NB4 (cell line): ENCODE data around the gene PDILT.

Experiments used
- DNase-seq: peaks from one replicate; pipeline ENCODE4 v3.0.0; 2010; ENCODE audit warnings: low read depth
- H3K4me3 ChIP-seq: one replicate; pipeline ENCODE4 v1.5.1; 2011; ENCODE audit warnings: mild to moderate bottlenecking, low read depth, low read length, moderate library complexity
- CTCF ChIP-seq: IDR thresholded peaks from one replicate; pipeline ENCODE4 v1.5.1; 2012; ENCODE audit warnings: low read depth, low read length
- MYC ChIP-seq: IDR thresholded peaks from 2 replicates; pipeline ENCODE4 v1.6.1; 2011; ENCODE audit warnings: low read depth, low read length
- POLR2A ChIP-seq: IDR thresholded peaks from 2 replicates; pipeline ENCODE4 v1.6.1; 2011; ENCODE audit warnings: mild to moderate bottlenecking; ENCODE audit not compliant: insufficient read length; ENCODE audit errors: extremely low read depth
- TF ChIP-seq, protein P1 (sequence below): IDR thresholded peaks from 2 replicates; pipeline ENCODE4 v1.6.1; 2011; ENCODE audit warnings: low read depth, low read length

Gene PDILT

GRCh38 chr16:20409398-20410120 lies 5.0 kb upstream of the PDILT start, which contains the start of gene ACSM5:
TSS of gene ACSM5 (plus strand) at chr16:20409534. CDS start at chr16:20411485, 1,951 bp downstream.
- DNase-seq: no peak
- no peak within 1 kb of the TSS for H3K4me3 ChIP-seq
- TF ChIP-seq MYC (no peak), POLR2A (no peak), CTCF (no peak)
- TF ChIP-seq, protein P1, sequence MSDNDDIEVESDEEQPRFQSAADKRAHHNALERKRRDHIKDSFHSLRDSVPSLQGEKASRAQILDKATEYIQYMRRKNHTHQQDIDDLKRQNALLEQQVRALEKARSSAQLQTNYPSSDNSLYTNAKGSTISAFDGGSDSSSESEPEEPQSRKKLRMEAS: no peak

GRCh38 chr16:20402651-20403050 lies 1.9 kb downstream of the PDILT start:
- H3K4me3 ChIP-seq: no peak overlapping the region
- DNase-seq: no peak
- TF ChIP-seq, protein P1: no peak
- no peak for TF ChIP-seq POLR2A
- no peak for TF ChIP-seq CTCF
- TF ChIP-seq MYC: no peak

DNA sequence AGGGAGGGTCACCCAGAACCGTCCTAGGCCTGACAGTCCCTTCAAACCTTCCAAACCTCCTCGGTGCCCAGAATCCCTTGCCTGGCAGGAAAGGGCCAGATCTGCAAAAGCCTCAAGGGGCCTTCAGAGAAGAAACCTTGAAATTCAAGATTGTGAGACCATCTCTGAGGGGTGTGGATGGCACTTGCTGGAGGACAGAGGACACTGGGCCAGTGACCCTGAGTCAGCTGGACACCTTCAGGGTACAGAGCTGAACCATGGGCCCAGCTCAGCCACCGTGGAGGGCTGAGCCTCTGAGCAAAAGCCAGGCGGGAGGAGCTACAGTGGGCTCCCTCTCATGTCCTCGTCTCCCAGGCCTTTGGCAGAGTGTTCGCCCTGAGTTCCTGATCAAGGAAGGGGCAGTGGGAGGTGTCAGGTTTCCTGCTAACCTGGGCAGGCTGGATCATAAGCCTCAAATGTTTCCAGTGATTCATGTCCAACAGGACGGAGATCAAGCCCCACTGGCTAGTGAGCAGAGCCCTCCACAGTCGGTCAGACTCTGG lies 3.0 kb downstream of the PDILT start:
- TF ChIP-seq POLR2A: no peak
- no peak overlapping the region for H3K4me3 ChIP-seq
- no peak for DNase-seq

DNA sequence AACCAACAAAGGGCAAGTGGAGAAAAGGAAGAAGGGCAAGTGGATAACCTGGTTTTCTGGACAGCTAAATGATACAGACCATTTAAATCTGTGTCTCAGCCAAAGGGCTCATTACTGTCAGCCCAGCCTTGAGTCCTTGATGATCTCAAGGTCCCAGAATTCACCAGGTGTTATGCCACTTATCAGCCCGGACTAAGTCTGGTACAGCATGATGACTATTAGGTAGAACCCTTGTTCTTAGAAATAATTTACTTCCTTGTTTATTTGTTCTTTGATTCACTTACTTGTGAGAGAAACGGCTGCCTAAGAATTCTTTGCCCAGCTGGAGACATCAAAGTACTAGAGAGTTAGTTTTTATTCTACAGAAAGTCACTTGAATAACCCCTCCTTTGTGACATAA lies 3.5 kb downstream of the PDILT start:
- no peak overlapping the region for H3K4me3 ChIP-seq
- no peak for TF ChIP-seq POLR2A
- TF ChIP-seq MYC: no peak
- TF ChIP-seq, protein P1: no peak
- TF ChIP-seq CTCF: no peak
- no peak for DNase-seq

GRCh38 chr16:20399185-20399584 lies 5.4 kb downstream of the PDILT start:
- H3K4me3 ChIP-seq: no peak overlapping the region
- DNase-seq: no peak
- TF ChIP-seq CTCF (no peak), MYC (no peak), POLR2A (no peak)

DNA sequence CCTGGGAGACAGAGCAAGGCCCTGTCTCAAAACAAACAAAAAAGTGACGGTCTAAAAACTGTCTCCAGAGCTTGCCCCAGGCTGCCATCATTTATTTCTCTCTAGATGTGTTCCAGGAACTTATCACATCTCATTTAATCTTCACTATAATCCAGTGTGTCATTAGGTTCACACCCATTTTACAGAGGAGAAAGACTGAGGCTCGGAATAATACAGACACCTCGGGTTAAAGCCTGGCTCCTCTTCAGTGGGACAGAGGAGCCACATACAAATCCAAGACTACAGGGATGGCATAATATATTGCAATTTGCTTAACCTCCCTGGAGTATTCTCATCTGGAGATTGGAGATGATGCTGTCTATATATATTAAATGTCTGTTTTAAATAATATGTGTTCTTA lies 5.9 kb downstream of the PDILT start:
- H3K4me3 ChIP-seq: no peak overlapping the region
- DNase-seq: no peak
- TF ChIP-seq CTCF: no peak
- TF ChIP-seq, protein P1: no peak
- TF ChIP-seq POLR2A: no peak
- TF ChIP-seq MYC: no peak
